ENCODE measurements around the gene NAA20.
A peak's percentile ranks its signal among the peaks of the same experiment; 100 is the strongest.

Gene NAA20, protein sequence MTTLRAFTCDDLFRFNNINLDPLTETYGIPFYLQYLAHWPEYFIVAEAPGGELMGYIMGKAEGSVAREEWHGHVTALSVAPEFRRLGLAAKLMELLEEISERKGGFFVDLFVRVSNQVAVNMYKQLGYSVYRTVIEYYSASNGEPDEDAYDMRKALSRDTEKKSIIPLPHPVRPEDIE

DNA sequence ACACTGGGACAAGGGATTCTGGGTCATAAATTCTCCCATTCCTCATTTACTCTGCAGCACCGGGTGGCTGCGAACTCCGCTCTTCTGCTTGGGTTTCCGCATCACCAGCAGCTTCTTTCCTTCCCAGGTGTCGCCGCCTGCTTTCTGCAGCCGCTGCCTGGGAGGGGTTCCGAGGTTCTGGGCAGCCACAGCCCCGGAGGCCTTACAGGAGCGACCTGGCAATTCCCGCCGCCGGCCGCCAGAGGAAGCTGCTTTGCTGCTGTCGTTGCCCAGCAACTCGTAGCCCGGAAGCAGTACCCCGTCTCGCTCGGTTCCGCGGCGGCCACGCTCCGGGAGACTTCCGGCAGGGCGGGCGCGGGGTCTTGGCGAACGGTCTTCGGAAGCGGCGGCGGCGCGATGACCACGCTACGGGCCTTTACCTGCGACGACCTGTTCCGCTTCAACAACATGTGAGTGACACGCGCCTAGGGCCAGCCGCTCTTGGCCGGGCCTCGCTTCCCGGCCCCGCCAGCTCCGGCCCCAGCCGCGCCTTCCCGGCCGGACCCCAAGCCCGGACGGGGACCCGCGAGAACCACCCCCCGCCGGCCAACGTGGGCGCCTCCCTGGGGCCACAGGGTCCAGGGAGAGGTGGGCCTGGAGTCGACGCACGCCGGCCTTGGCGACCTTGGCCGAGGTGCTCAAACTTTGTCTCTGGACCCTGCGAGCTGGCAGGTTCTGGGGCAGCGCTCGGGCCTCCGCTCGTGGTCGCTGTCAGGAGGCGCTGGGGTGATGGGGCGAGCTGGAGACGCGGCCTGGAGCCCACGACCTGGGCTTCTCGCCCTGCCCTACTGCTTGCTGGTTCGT is at the start of gene NAA20:
TSS of gene NAA20 (plus strand) at position 362 of the 843 bp plus-strand sequence. CDS start at position 397, 35 bp downstream.
- FAIRE-seq (peak; percentile 84), DNase-seq (ENCODE audit: insufficient read length, low spot score) (peak; percentile 87)

DNA sequence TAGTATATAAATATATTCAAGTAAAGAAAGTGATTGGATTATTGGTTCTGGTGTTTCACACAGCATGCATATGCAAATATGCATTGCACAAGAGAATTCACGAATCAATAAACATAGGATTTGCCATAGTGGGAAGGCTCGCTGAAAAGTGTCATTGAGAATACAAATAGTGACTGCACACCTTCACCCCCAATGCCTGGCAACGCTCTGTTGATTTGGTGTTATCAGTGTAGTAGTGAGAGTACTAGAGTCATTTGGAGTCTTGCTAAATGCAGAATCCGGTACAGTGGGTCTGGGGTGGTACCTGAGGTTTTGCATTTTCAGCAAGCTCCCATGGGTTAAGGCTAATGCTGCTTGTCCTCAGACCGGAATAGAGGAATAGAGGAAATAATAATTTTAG is 49.7 kb upstream of the NAA20 start:
- DNase-seq (ENCODE audit: insufficient read length, low spot score) (no peak), FAIRE-seq (no peak)

DNA sequence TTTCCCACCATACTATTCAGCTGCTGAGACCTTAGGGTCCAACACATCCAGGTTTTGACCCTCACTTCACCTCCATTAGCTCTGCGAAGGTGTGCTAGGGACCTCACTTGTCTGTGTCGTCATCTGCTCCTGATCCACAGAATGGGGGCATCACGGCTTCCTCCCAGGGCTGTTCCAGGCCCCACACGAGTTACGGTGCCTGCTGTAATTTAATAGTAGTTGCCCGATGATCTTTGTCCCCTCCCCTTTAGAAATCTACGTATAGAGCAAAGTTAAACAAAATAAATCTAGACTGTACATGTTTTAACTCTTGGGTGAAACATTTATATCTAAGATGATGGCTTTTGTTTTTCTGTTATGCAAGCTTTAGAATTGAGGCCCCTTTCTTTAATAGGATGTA is 49.1 kb upstream of the NAA20 start:
- DNase-seq (ENCODE audit: insufficient read length, low spot score) (no peak), FAIRE-seq (no peak)

DNA sequence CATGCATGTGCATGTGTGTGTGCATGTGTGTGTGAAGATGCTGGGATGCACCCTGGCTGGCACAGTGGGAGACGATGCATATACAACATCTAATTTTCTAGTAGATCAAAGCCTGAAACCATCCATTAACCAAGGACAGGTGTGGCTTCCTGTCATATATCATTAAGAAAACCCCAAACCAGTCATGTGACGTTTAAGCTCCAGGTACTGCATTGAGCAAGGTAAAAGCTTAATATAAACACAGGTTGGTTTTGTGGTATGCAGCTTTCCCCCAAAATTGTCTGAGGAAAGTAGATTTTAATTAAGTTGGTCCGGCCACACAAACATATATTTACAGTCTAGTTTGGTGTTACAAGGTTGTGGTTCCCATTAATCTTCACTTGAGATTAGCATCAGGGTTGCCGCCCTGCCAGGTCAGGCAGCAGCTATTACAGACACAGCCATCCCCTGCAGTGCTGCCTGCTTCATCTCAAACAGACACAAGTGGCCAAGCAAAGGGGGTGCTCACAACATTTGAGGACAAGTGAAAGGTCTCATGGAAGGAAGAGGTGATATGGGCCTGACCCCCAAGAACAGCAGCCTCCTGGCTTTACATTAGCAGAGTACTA is 48.6 kb upstream of the NAA20 start:
- DNase-seq (ENCODE audit: insufficient read length, low spot score), result no peak

DNA sequence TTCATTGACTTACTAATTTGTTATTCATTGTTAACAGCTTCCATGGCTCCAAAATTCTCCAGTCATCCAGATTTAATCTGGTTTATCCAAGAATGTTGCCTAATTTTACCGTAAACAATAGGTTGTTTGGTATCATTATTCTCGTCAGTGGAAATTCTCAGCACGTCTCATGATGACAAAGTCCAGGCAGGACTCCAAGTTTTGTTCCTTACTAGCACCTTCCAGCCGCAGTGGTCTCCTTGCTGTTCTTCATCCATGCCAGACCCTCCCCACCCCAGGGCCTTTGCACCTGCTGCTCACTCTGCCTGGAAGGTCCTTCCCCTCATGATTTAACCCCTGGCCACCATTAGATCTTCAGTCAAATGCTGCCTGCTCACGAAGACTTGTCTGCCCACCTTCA is 48.1 kb upstream of the NAA20 start:
- DNase-seq (ENCODE audit: insufficient read length, low spot score) (no peak), FAIRE-seq (no peak)

More for the DNA sequence above, 48.6 kb upstream of the NAA20 start:
- FAIRE-seq, result no peak

DNA sequence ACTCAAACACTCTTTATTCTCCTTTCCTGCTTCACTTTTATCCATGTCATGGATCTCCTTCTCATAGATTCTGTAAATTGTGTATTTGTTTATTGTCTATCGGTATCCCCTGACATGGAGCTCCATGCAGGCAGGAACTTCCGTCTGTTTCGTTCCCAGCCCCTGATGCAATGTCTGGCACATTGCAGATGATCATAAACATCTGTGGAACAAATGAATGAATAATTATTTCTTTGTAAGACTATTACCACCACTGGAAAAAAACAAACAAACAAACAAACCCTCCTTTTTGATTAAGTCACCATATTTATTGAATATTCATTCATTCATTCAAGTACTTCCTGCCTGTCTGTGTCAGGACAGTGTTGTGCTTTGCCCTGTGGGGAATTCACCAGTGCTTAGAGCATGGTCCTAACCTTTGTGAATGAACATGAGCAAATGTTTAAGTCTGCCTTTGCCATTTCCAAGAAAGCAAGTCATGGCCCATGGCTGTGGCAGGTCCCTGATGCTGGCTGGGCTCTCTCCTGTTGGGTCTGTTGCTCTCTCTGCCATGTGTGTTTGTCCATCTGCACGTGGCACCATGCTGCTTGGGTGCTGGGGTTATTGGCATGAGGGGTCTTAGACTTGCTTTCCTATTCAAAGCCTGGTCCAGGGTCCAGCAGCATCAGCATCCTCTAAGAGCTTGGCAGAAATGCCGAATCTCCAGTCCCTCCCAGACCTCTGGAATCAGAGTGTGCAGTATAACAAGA is 47.5 kb upstream of the NAA20 start:
- FAIRE-seq (no peak), DNase-seq (ENCODE audit: insufficient read length, low spot score) (no peak)

DNA sequence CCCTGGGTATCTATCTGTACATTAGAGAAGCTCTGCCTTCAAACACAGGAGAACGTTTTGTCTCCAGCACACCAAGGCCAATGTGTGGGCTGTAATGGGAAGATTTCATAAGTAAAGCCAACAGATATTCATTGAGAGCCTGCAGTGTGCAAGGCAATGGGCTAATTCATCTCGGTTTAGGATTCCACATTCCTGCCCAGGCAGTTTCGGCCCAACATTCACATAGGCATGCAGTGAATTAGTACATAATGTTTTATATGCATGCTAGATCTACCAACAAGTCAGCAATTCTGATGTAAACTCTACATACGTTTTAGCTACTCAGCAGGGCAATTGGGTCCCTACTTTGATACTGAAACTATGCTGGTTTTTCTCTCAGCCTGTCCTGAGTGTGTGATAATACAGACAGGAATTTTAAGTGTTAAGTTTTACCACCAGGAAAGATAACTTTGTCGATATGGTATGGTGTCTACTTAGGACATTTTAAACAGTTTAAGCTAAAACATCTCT is 46.9 kb upstream of the NAA20 start:
- FAIRE-seq (no peak), DNase-seq (ENCODE audit: insufficient read length, low spot score) (no peak)

DNA sequence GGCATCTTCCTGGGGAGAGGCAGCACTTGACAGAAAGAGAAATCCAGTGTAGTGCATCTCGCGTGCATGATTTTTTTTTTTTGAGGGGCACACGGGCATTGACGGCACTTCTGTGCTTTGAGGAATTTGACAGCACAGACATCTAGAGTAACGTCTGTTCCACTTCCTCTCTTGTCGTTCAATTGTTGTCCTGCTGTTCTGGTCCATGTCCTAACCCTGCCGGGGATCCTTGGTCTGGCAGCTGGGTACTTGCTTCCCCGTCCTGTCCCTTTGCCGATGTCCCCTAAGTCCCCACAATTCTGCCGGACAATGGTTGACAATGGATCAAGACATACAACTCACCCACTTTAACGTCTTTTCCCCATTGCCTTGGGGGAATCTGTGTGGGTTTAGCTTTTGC is 46.0 kb upstream of the NAA20 start:
- DNase-seq (ENCODE audit: insufficient read length, low spot score), result no peak
- no peak for FAIRE-seq

DNA sequence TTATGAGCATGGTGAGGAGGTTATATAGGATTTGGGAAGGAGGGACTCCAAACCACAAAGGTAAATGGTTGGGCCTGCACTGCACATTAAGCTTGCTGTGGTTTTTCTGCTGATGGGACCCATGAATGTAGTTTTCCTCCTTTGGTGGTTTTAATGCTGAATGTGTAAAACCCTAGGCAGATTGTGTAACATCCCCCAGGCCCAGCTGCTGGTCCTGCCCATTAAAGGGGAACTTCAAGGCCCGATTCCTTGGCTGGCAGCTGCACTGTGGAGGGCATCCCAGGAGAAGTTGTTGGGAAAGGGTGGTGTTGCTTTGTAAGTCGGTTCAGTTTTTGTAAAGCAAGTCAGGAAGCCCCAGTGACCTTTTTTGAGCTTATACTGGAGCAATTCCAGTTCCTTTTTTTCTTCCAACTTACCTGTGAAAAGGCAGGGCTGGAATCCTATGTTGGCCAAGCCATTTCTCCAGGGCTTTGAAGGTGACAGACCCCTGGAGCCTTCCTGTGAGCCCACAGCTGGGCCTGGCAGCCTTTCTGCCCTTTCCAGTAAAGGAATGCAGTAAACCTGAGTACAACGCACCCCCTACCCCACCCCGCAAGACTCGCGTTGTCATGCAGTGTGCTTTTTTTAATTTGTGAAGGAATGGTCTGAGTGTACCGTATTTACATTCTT is 43.1 kb upstream of the NAA20 start:
- DNase-seq (ENCODE audit: insufficient read length, low spot score), result no peak
- FAIRE-seq, result no peak

DNA sequence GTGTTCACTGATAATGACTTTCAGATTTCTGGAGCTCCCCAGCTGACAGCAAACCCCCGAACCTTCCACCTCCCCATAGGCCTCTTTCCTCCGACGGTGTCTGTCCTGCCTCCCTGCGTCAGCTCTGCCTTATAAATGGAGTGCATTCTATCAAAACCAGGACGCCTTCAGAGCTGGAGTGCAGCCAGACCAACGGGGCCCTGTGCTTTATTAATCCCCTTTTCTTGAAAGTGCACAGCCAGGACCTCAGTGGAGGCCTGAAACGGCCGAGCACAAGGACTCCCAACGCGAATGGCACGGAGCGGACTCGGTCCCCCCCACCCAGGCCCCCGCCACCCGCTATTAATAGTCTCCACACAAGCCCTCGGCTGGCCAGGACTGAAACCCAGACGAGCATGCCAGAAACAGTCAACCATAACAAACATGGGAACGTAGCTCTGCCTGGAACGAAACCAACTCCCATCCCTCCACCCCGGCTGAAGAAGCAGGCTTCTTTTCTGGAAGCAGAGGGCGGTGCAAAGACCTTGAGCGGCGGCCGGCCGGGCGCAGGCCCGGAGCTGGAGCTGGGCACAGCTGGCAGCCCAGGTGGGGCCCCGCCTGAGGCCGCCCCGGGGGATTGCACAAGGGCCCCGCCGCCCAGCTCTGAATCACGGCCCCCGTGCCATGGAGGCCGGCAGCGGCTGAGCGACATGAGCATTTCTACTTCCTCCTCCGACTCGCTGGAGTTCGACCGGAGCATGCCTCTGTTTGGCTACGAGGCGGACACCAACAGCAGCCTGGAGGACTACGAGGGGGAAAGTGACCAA is 42.3 kb upstream of the NAA20 start:
- FAIRE-seq (no peak), DNase-seq (ENCODE audit: insufficient read length, low spot score) (no peak)

DNA sequence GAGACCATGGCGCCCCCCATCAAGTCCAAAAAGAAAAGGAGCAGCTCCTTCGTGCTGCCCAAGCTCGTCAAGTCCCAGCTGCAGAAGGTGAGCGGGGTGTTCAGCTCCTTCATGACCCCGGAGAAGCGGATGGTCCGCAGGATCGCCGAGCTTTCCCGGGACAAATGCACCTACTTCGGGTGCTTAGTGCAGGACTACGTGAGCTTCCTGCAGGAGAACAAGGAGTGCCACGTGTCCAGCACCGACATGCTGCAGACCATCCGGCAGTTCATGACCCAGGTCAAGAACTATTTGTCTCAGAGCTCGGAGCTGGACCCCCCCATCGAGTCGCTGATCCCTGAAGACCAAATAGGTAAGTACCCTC is 41.7 kb upstream of the NAA20 start:
- DNase-seq (ENCODE audit: insufficient read length, low spot score) (no peak), FAIRE-seq (no peak)

DNA sequence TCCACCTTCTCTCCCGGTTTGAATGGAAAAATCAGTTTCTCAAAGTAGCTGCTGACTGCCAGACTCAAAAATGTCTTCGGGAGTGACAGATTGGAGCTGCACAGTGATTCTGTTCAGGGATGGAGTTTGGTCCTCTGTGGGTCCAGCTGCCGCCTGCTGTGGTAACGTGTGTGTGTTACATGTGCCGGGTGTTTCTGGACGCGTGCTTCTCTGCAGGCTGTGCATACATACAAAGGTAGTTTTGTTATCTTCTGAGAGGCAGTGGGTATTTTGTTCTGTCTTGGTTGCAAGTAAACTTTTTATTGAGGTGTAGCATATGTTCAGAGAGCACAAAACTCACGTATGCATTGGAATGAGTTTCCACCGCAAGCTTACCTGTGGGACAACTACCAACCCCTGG is 41.3 kb upstream of the NAA20 start:
- no peak for DNase-seq (ENCODE audit: insufficient read length, low spot score)
- no peak for FAIRE-seq

DNA sequence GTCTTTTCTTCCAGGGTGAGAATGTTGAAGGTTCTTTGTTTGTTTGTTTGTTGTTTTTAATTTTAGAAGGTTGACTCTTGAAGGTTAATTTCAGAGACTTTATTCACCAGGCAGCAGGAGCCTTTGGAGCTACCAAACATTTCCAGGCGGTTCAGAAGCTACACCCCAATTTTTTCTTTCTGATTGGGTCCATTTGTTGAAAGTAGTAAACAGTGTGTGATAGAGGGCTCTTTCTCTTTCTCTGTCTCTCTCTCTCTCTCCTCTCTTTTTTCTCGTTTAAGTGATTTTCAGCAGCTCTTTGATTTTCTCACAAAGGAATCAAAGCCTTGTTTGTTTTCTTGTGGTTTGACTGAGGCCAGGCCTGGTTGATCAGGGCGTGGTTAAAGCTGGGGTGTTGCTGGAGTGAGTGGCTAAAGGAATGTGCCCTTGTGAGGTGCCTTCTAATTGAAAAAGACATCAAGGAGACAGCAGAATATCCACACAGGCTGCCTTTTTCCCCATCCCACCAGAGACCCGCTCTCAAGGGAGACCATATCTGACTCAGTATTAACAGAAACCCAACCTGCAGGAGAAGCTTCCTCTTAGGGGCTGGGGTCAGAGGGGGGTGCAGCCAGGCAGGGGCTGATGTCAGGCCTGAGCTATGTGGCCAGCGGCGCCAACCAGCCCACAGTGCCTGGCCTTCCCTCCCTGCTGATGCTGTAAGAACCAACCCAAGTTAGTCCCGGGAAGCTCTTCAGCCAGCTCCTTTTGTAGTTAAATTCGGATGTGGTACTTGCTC is 40.4 kb upstream of the NAA20 start:
- DNase-seq (ENCODE audit: insufficient read length, low spot score) (no peak), FAIRE-seq (no peak)

DNA sequence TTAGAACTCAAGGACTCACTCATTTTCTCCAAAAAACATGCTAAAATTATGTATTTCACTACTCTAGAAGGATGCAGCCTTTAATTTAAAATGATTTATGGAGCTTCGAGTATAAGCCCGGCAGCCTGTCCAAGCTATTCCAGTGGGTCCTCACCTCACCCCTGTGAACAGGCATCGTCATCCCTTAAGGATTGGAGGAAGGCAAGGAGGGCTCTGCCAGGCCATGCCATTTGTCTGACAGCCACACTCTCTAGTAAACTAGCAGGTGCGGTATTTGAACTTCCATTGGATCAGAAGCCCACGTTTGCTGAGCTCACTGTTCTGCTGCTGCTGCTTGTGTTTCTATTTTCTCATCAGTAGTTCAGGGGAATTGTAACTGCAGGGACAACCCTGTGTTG is 39.8 kb upstream of the NAA20 start:
- DNase-seq (ENCODE audit: insufficient read length, low spot score), result no peak
- no peak for FAIRE-seq

DNA sequence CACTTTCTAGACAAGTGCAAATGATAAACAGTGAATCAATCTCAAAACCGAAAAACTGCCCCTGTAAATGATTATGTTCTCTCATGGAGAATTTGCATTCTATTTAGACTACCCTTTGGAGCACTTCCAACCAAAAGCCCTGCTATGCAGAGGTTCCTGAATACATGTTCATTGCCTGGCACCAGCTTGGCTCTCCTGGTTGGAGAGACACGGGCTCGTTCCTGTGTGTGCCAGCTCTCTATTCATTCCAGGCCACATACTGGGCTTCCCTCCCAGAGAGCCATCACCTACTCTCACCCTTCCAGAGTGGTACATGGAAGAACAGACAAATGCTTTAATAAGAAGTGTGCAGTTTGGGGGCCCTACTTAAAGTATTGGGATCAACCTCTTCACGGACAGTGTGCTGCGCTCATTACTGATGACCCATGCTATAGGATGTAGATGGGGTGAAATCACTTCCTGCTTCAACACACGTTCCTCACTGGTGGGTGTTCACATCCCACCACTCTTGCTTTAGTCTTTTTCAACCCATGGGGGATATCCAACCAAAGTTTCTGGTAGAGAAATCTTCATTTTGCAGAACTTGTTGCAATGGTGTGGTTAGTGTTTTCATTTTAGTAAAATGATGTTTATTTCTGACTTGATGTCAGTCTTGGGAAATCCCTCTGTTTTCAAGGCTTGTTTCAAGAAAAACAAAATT is 38.5 kb upstream of the NAA20 start:
- FAIRE-seq, result no peak
- no peak for DNase-seq (ENCODE audit: insufficient read length, low spot score)

DNA sequence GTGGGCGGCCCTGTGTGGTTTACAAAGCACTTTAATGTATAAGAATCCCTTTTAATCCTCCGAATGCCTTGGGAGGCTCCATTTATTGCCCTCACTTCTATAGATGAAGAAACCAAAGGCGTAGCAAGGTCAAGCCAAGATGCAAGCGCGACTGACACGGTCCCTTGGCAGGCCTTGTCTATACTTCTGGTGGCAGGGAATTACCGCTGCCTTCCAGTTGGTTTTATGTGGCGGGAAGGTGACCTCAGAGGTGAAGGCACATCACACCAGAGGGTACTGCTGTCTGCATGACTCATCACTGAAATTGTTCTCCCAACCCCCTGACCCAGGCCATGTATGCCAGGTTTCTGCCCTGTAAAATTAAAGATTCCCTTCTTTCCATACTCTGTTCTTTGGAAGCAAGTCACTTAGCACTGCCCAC is 36.1 kb upstream of the NAA20 start:
- no peak for DNase-seq (ENCODE audit: insufficient read length, low spot score)
- FAIRE-seq, result no peak

DNA sequence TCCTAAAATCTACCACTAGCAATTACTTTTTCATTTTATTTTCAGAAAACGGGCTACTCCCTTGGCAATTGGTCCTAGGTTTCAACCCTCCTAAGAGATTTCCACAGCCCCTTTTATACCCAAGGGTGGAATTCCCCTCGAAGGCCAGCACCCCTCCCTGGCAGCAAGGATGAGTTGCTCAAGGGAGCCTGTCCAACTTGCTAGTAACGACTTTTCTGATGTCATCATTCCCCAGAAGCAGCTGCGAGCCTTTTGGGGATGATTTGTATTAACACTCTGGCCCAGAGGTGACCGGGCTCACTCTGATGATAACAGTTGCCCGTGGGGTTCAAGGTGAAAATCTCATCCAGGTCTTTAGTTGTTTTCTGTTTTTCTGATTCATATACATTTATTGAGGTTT is 30.7 kb upstream of the NAA20 start:
- FAIRE-seq (no peak), DNase-seq (ENCODE audit: insufficient read length, low spot score) (no peak)

DNA sequence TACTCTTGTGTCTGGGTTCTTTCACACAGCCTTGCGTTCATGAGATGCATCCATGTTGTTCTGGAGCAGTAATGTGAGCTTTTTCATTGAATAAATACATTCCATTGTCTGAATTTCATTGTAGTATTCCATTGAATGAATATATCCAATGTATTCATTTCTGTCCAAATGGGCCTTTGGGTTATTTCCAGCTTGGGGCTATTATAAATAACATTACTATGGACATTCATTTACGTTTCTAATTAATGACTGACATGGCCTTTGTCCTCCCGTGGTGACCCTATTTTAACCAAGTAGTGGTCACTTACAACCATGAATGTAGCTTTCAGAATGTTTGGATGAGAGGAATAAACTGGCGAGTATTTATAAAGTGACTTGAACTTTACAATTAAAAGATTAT is 30.1 kb upstream of the NAA20 start:
- DNase-seq (ENCODE audit: insufficient read length, low spot score), result no peak
- FAIRE-seq, result no peak

Measured in GM19239 (cell line).